Measurements from ENCODE around the gene UBAC1. TPM values are rescaled to one million over a fixed set of nuclear protein-coding genes. Genes with fewer than 3 reads are reported as not detected.

UBAC1 gene
- total RNA-seq, 1 donor from 2014 or later: 36.1 TPM

DNA sequence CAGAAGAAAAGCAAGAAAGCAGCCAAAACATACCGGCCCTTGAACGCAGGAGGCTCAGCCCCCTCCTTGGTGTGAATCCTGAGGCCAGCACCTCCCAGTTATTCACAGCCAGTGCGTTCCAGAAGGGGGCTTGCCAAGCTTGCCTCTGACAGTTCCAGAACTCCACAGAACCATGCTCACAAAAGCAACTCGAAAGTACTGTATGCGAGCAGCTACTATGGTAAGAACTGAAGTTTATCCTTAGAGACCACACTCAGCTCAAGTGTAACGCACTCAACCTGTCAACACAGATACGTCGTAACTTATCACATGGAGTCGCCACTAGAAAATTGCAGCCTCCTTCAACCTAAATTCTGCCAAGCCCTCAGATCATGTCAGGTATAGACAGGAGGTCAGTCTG lies 1.4 kb downstream of the UBAC1 start:
- TF ChIP-seq, protein P1, sequence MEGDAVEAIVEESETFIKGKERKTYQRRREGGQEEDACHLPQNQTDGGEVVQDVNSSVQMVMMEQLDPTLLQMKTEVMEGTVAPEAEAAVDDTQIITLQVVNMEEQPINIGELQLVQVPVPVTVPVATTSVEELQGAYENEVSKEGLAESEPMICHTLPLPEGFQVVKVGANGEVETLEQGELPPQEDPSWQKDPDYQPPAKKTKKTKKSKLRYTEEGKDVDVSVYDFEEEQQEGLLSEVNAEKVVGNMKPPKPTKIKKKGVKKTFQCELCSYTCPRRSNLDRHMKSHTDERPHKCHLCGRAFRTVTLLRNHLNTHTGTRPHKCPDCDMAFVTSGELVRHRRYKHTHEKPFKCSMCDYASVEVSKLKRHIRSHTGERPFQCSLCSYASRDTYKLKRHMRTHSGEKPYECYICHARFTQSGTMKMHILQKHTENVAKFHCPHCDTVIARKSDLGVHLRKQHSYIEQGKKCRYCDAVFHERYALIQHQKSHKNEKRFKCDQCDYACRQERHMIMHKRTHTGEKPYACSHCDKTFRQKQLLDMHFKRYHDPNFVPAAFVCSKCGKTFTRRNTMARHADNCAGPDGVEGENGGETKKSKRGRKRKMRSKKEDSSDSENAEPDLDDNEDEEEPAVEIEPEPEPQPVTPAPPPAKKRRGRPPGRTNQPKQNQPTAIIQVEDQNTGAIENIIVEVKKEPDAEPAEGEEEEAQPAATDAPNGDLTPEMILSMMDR (IDR thresholded peaks at IDR 0.05; ENCODE audit: insufficient read depth, low read length, severe bottlenecking): no peak
- Histone ChIP-seq H3K4me3 (ENCODE audit: low read depth, low read length) (peak overlapping the region; percentile 85), H3K36me3 (ENCODE audit: control insufficient read depth, insufficient read depth, low read length) (peaks cover 2% of the 10 kb centered on the region), H3K27me3 (ENCODE audit: control insufficient read depth, insufficient read depth, low read length) (no peaks in the 10 kb centered on the region)
- DNase-seq (ENCODE audit: low read depth): peak; percentile 17
- FAIRE-seq: no peak

DNA sequence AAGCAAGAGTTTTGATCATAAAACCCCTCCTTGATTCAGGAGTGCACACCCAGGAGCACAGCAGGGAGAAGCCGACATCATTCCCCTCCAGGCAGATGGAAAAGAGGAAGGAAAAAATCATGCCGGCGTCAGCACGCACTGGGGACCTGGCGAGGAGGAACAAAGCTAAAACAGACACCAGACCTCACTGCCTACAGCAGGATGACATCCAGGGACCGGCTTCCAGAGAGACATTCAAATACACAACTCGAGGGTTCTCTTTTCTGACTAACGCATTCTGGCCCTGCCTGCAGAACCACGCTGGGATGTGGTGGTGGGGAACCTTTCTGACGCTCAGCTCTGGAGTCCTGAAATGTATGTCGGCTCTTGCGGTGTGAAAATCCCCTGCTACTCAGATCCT lies 2.7 kb downstream of the UBAC1 start:
- TF ChIP-seq, protein P1 (IDR thresholded peaks at IDR 0.05; ENCODE audit: insufficient read depth, low read length, severe bottlenecking): no peak
- FAIRE-seq (no peak), DNase-seq (ENCODE audit: low read depth) (no peak)
- Histone ChIP-seq H3K27me3 (ENCODE audit: control insufficient read depth, insufficient read depth, low read length) (no peaks in the 10 kb centered on the region), H3K4me3 (ENCODE audit: low read depth, low read length) (no peak overlapping the region), H3K36me3 (ENCODE audit: control insufficient read depth, insufficient read depth, low read length) (peaks cover 7% of the 10 kb centered on the region)

DNA sequence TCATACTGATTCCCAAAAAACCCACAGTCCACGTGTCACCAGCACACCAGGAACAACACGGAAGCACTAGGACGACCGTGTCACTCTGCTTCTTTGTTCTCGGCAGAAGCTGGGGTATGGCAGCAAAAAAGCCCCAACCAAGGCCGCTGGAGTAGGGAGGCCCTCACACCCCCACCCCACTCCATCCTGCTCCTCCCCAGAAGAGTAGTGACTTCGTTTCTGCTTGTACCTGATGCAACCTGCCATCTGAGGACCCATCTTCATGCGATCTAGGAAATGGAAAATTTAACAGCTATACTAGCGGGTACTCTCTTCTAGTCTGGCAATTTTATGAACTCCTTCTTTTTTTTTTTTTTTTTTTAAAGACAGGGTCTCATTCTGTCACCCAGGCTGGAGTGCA lies 3.7 kb downstream of the UBAC1 start:
- TF ChIP-seq, protein P1 (IDR thresholded peaks at IDR 0.05; ENCODE audit: insufficient read depth, low read length, severe bottlenecking): no peak
- Histone ChIP-seq H3K27me3 (ENCODE audit: control insufficient read depth, insufficient read depth, low read length) (no peaks in the 10 kb centered on the region), H3K36me3 (ENCODE audit: control insufficient read depth, insufficient read depth, low read length) (peaks cover 7% of the 10 kb centered on the region), H3K4me3 (ENCODE audit: low read depth, low read length) (no peak overlapping the region)
- DNase-seq (ENCODE audit: low read depth) (no peak), FAIRE-seq (no peak)

DNA sequence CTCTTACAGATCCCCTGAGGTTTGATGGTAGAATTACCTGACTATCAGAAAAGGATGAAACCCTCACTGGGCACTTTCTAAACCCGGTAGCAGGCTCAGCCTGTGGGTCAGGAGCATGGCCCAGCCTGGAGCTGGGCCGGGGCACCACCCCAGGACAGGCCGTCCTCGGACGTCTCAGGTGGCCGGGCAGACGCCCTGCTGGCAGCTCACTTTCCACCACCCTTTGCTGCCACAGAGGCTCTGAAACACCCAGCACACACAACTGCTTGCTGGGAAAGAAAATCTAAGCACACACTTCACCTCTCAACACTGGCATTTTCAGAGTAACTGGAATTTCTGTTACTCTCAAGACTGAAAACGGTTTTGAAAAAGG lies 4.4 kb downstream of the UBAC1 start:
- TF ChIP-seq, protein P1 (IDR thresholded peaks at IDR 0.05; ENCODE audit: insufficient read depth, low read length, severe bottlenecking): no peak
- Histone ChIP-seq H3K36me3 (ENCODE audit: control insufficient read depth, insufficient read depth, low read length) (peaks cover 7% of the 10 kb centered on the region), H3K4me3 (ENCODE audit: low read depth, low read length) (no peak overlapping the region), H3K27me3 (ENCODE audit: control insufficient read depth, insufficient read depth, low read length) (no peaks in the 10 kb centered on the region)
- FAIRE-seq (no peak), DNase-seq (ENCODE audit: low read depth) (no peak)

DNA sequence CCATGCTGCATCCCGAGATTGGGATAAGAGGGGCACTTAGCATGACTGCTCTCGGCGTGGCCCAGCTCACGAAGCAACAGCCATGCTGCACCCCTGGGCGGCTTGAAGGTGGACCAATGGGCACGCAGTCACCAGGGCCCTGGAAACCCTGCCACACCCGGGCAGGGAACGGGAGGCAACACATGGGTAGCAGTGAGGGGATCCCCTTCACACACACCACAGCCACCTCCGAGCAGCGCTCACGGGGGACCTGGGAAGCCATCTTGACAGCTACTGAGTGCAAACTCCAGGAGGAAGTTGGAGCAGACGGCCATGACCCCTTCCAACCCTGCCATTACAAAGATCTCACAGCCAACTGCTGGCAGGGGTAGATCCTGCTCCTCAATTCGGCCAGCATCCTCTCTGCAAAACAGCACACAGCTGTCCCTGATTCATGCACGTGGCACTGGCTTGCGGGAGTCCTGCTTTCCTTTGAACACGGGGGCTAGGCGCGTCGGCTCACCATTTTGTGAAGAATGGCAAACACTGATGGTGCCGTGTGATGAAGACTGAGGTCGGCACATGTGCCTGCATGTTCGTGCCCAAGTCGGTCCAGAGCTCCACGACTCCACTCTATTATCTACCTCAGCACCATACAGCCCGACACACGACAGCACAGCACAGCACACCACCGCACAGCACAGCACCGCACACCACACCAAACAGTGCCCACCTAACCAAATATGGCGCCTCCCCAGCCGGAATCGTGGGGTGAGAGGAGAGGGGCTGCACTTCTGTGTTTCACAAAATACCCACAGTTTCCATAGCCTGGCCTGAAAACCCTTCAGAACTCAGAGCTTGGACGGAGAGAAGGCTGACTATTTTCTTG lies 5.0 kb downstream of the UBAC1 start:
- Histone ChIP-seq H3K27me3 (ENCODE audit: control insufficient read depth, insufficient read depth, low read length) (no peaks in the 10 kb centered on the region), H3K36me3 (ENCODE audit: control insufficient read depth, insufficient read depth, low read length) (peaks cover 7% of the 10 kb centered on the region), H3K4me3 (ENCODE audit: low read depth, low read length) (no peak overlapping the region)
- FAIRE-seq: no peak
- TF ChIP-seq, protein P1 (IDR thresholded peaks at IDR 0.05; ENCODE audit: insufficient read depth, low read length, severe bottlenecking): no peak
- DNase-seq (ENCODE audit: low read depth): no peak
